Right lobe of liver (tissue), 4 donors: ENCODE results near the gene RADIL.

Source experiments
- CTCF ChIP-seq, 4 donors: fragments of 200-600 bp in 3 of 4; fragments of 450-650 bp in 1 of 4; IDR thresholded peaks; one replicate each; pipeline versions ENCODE4 v1.5.1 to v1.8.0; 2016 to 2022; ENCODE audit warnings: antibody characterized with exemption in 4 of 4, mild to moderate bottlenecking in 2 of 4
- POLR2A ChIP-seq: fragments of 450-650 bp; IDR thresholded peaks from one replicate; pipeline ENCODE4 v1.6.1; 2017; ENCODE audit warnings: antibody characterized with exemption, mild to moderate bottlenecking
- donor health status: DM: no; HTN: no; CAD: no.
- donor health status: DM: no; HTN: no; CAD: no.
- donor health status: DM: no; HTN: yes; CAD: no.

GRCh38 chr7:4883372-4884144 is at the start of gene RADIL:
- peak in 3 of 4 donors; percentile 44 to 64 (median 53) for TF ChIP-seq CTCF (IDR thresholded peaks at IDR 0.05)
- no peak for TF ChIP-seq POLR2A
